H9 (cell line): ENCODE data around the gene CDH19. TPM values are rescaled to one million over a fixed set of nuclear protein-coding genes. Genes with fewer than 3 reads are reported as not detected.

Experiments
- DNase-seq: peaks from one replicate; pipeline ENCODE4 v3.0.0-alpha.2; 2017
- H2AFZ ChIP-seq: one replicate; pipeline ENCODE4 v1.6.1; 2013; ENCODE audit warnings: mild to moderate bottlenecking, low read length, control low read depth, moderate library complexity
- H2AK5ac ChIP-seq: 2 replicates; pipeline ENCODE4 v1.6.1; 2013; ENCODE audit warnings: low read length, control low read depth, mixed read lengths; ENCODE audit not compliant: insufficient read length
- H2BK120ac ChIP-seq: one replicate; pipeline ENCODE4 v1.6.1; 2013; ENCODE audit warnings: low read depth, mild to moderate bottlenecking, low read length, control low read depth, inconsistent platforms; ENCODE audit not compliant: poor library complexity, severe bottlenecking
- H2BK12ac ChIP-seq: 2 replicates; pipeline ENCODE4 v1.6.1; 2013; ENCODE audit warnings: low read length, control low read depth, mixed read lengths, low read depth; ENCODE audit not compliant: insufficient read length
- H2BK15ac ChIP-seq: 2 replicates; pipeline ENCODE4 v1.6.1; 2013; ENCODE audit warnings: low read depth, low read length, control low read depth
- H2BK20ac ChIP-seq: one replicate; pipeline ENCODE4 v1.6.1; 2013; ENCODE audit warnings: low read depth, mild to moderate bottlenecking, low read length, control low read depth, inconsistent platforms; ENCODE audit not compliant: poor library complexity, severe bottlenecking
- H2BK5ac ChIP-seq: 2 replicates; pipeline ENCODE4 v1.6.1; 2013; ENCODE audit warnings: low read length, control low read depth, mixed read lengths; ENCODE audit not compliant: insufficient read length
- H3K14ac ChIP-seq: 2 replicates; pipeline ENCODE4 v1.6.1; 2013; ENCODE audit warnings: low read length, control low read depth; ENCODE audit not compliant: insufficient read depth
- H3K18ac ChIP-seq: 2 replicates; pipeline ENCODE4 v1.6.1; 2013; ENCODE audit warnings: low read depth, mild to moderate bottlenecking, mixed read lengths, low read length, control low read depth; ENCODE audit not compliant: insufficient read length
- H3K23ac ChIP-seq: 2 replicates; pipeline ENCODE4 v1.6.1; 2013; ENCODE audit warnings: low read length, control low read depth, mixed read lengths, low read depth; ENCODE audit not compliant: insufficient read length
- H3K23me2 ChIP-seq: 2 replicates; pipeline ENCODE4 v1.6.1; 2013; ENCODE audit warnings: low read depth, mild to moderate bottlenecking, mixed read lengths, low read length, control low read depth; ENCODE audit not compliant: insufficient read length, poor library complexity, severe bottlenecking
- H3K27ac ChIP-seq: 2 replicates; pipeline ENCODE4 v1.5.1; 2013; ENCODE audit warnings: low read length, control low read depth, mixed read lengths, low read depth; ENCODE audit not compliant: insufficient read length
- H3K27me3 ChIP-seq: 2 replicates; pipeline ENCODE4 v1.6.1; 2013; ENCODE audit warnings: low read length, control low read depth, inconsistent platforms; ENCODE audit not compliant: insufficient read depth
- H3K4ac ChIP-seq: 2 replicates; pipeline ENCODE4 v1.6.1; 2013; ENCODE audit warnings: low read depth, mild to moderate bottlenecking, control low read depth, inconsistent platforms, low read length, moderate library complexity
- H3K4me1 ChIP-seq: 2 replicates; pipeline ENCODE4 v1.6.1; 2013; ENCODE audit warnings: low read length, control low read depth, inconsistent platforms; ENCODE audit not compliant: insufficient read depth
- H3K4me2 ChIP-seq: 2 replicates; pipeline ENCODE4 v1.6.1; 2013; ENCODE audit warnings: low read length, control low read depth, mixed read lengths; ENCODE audit not compliant: insufficient read length, insufficient read depth
- H3K56ac ChIP-seq: 2 replicates; pipeline ENCODE4 v1.6.1; 2013; ENCODE audit warnings: low read depth, mild to moderate bottlenecking, mixed read lengths, low read length, control low read depth; ENCODE audit not compliant: insufficient read length
- H3K79me1 ChIP-seq: 2 replicates; pipeline ENCODE4 v1.6.1; 2013; ENCODE audit warnings: low read depth, mild to moderate bottlenecking, moderate library complexity, low read length, control low read depth, inconsistent platforms; ENCODE audit not compliant: insufficient read depth, poor library complexity, severe bottlenecking
- H3K79me2 ChIP-seq: 2 replicates; pipeline ENCODE4 v1.6.1; 2013; ENCODE audit warnings: low read length, control low read depth, inconsistent platforms; ENCODE audit not compliant: insufficient read depth
- H3K9ac ChIP-seq: 2 replicates; pipeline ENCODE4 v1.6.1; 2013; ENCODE audit warnings: low read length, control low read depth, mixed read lengths; ENCODE audit not compliant: insufficient read length; ENCODE audit errors: extremely low read depth
- H3K9me3 ChIP-seq: one replicate; pipeline ENCODE4 v1.6.1; 2013; ENCODE audit warnings: low read depth, low read length, inconsistent platforms; ENCODE audit not compliant: control insufficient read depth
- H3T11ph ChIP-seq: one replicate; pipeline ENCODE4 v1.6.1; 2013; ENCODE audit warnings: mild to moderate bottlenecking, low read length, control low read depth, inconsistent platforms
- H4K20me1 ChIP-seq: one replicate; pipeline ENCODE4 v1.6.1; 2013; ENCODE audit not compliant: control insufficient read depth, insufficient read length, insufficient read depth
- H4K5ac ChIP-seq: 2 replicates; pipeline ENCODE4 v1.6.1; 2013; ENCODE audit warnings: low read depth, mild to moderate bottlenecking, mixed read lengths, low read length, control low read depth; ENCODE audit not compliant: insufficient read length
- H4K8ac ChIP-seq: replicated peaks from 2 replicates; pipeline ENCODE4 v1.6.1; 2013; ENCODE audit warnings: low read length, control low read depth, mixed read lengths, low read depth; ENCODE audit not compliant: insufficient read length
- H4K91ac ChIP-seq: 2 replicates; pipeline ENCODE4 v1.6.1; 2013; ENCODE audit warnings: low read depth, mild to moderate bottlenecking, moderate library complexity, mixed read lengths, low read length, control low read depth; ENCODE audit not compliant: insufficient read length
- H3K27ac Mint-ChIP-seq, 3 experiments: 2 replicates in 2 of 3; 3 replicates in 1 of 3; pipeline ENCODE4 v1.8.0; 2020 to 2021; ENCODE audit warnings: mixed read lengths in 3 of 3, mild to moderate bottlenecking in 1 of 3, moderate library complexity in 1 of 3
- H3K27me3 Mint-ChIP-seq: 2 replicates; pipeline ENCODE4 v1.8.0; 2021; ENCODE audit warnings: low read depth, mild to moderate bottlenecking, moderate library complexity, mixed read lengths
- H3K36me3 Mint-ChIP-seq, 3 experiments: 2 replicates in 2 of 3; 3 replicates in 1 of 3; pipeline ENCODE4 v1.8.0; 2020 to 2021; ENCODE audit warnings: low read depth in 3 of 3, mixed read lengths in 3 of 3; ENCODE audit not compliant: insufficient read depth in 1 of 3
- H3K4me1 Mint-ChIP-seq, 2 experiments: 2 replicates each; pipeline ENCODE4 v1.8.0; 2020; ENCODE audit warnings: mixed read lengths in 2 of 2
- H3K4me3 Mint-ChIP-seq, 2 experiments: 2 replicates in 1 of 2; 3 replicates in 1 of 2; pipeline ENCODE4 v1.8.0; 2020 to 2021; ENCODE audit warnings: mild to moderate bottlenecking in 2 of 2, mixed read lengths in 2 of 2, moderate library complexity in 1 of 2
- H3K9me3 Mint-ChIP-seq, 2 experiments: 2 replicates in 1 of 2; 3 replicates in 1 of 2; pipeline ENCODE4 v1.8.0; 2020; ENCODE audit warnings: mild to moderate bottlenecking in 2 of 2, mixed read lengths in 2 of 2, moderate library complexity in 1 of 2
- WGBS: extraction: QIAGEN DNeasy Blood & Tissue Kit; methylation state at CpG from one replicate; pipeline ENCODE4 v1.1.7; 2013; ENCODE audit warnings: missing lambda C conversion rate, low lambda C conversion rate, mixed read lengths; ENCODE audit not compliant: insufficient read length; ENCODE audit errors: extremely low coverage; 5-methylcytosine and 5-hydroxymethylcytosine counted together
- total RNA-seq: library from RNA; stranded (reverse); gene quantifications from 2 replicates; pipeline ENCODE4 v1.2.1, GENCODE V29; 2021
- TF ChIP-seq, protein P1 (sequence below): fragments of 200-600 bp; sonication (generic); conservative IDR thresholded peaks from 3 replicates; pipeline ENCODE4 v1.8.0; 2021; ENCODE audit warnings: antibody characterized with exemption, mild to moderate bottlenecking

Gene CDH19
- total RNA-seq, 1 experiment from 2014 or later, result not detected

DNA sequence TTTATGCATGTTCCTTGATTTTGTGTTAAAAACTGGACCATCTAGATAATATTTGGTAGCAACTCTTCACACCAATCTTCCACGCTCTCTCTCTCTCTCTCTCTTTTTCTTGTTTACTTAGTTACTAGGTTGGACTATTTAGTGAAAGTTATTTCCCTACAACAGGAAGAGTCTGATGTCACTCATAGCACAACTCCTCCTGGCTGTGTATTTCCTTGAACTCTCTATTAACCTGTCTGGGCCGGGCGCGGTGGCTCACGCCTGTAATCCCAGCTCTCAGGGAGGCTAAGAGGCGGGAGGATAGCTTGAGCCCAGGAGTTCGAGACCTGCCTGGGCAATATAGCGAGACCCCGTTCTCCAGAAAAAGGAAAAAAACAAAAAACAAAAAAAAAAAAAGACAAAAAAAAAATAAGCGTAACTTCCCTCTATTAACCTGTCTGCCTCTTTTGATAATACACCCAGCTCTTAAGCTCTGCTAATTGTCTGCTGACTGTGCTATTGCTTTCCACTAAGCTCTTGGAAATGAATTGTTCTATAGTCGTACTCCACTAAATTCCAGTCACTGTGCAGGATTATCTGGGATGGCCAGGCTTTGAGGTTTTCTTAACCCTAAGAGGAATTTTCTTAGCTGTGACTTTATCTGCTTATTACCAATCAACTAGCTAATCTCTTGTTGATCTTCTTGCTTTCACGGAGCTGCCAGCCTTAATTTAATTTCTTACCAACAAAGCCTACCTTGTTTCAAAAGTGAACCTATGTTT is 18.1 kb upstream of the CDH19 start:
- Histone ChIP-seq H3K4me1 (peaks cover 3% of the 10 kb centered on the region; the same call in 1 of the 2 replicates), H4K91ac (no peak overlapping the region), H3K9ac (no peak overlapping the region), H3K9me3 (no peaks in the 10 kb centered on the region), H3K79me2 (no peaks in the 10 kb centered on the region), H3K27me3 (no peaks in the 10 kb centered on the region), H3K4me2 (no peak overlapping the region), H3T11ph (no peak overlapping the region), H2BK5ac (no peak overlapping the region), H3K18ac (no peak overlapping the region), H4K20me1 (no peaks in the 10 kb centered on the region), H4K8ac (no peak overlapping the region), H3K79me1 (no peaks in the 10 kb centered on the region), H3K4ac (no peak overlapping the region), H2AK5ac (no peak overlapping the region), H3K14ac (no peak overlapping the region), H2AFZ (no peak overlapping the region), H2BK12ac (no peak overlapping the region), H4K5ac (no peak overlapping the region), H3K23ac (no peak overlapping the region), H3K56ac (no peak overlapping the region), H3K23me2 (no peaks in the 10 kb centered on the region), H2BK20ac (no peak overlapping the region), H3K27ac (no peak overlapping the region), H2BK120ac (no peak overlapping the region), H2BK15ac (no peak overlapping the region)
- Mint-ChIP-seq H3K4me1 (peaks cover 8 to 15% of the 10 kb centered on the region in 2 experiments), H3K36me3 (0 out of 7 replicates have a peak, but pooled peaks cover 0 to 1% (median 0%) of the 10 kb centered on the region in 3 experiments), H3K27me3 (no peaks in the 10 kb centered on the region), H3K9me3 (no peaks in the 10 kb centered on the region; a peak in 2 of 5 replicates), H3K4me3 (no peak overlapping the region), H3K27ac (peak overlapping the region in 1 of 3 experiments; percentile 69; a peak in 2 of 7 replicates)
- whole genome bisulfite sequencing, result no CpG with 5 or more reads among the region's 12 CpGs
- TF ChIP-seq, protein P1, sequence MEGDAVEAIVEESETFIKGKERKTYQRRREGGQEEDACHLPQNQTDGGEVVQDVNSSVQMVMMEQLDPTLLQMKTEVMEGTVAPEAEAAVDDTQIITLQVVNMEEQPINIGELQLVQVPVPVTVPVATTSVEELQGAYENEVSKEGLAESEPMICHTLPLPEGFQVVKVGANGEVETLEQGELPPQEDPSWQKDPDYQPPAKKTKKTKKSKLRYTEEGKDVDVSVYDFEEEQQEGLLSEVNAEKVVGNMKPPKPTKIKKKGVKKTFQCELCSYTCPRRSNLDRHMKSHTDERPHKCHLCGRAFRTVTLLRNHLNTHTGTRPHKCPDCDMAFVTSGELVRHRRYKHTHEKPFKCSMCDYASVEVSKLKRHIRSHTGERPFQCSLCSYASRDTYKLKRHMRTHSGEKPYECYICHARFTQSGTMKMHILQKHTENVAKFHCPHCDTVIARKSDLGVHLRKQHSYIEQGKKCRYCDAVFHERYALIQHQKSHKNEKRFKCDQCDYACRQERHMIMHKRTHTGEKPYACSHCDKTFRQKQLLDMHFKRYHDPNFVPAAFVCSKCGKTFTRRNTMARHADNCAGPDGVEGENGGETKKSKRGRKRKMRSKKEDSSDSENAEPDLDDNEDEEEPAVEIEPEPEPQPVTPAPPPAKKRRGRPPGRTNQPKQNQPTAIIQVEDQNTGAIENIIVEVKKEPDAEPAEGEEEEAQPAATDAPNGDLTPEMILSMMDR, result no peak
- no peak for DNase-seq
